Hypothalamus (tissue), 51 donors: ENCODE measurements around the gene YWHAB.
"Not testable (repeated sequence)": the region's sequence is repeated elsewhere in the genome, so short reads cannot be mapped to it uniquely, and the experiment has no call there.

ENCODE experiments used
- DNase-seq, 51 donors: peaks; one replicate each; lab custom pipeline; 2025; lab: John Stamatoyannopoulos, UW

The YWHAB gene

GRCh38 chr20:44885392-44886265, at the start of gene YWHAB:
Gene YWHAB (plus strand): TSS chr20:44885705. CDS start chr20:44901534, 15,829 bp downstream.
- DNase-seq = peak; percentile 71 to 98 (median 94)

GRCh38 chr20:44836601-44837120, 48.8 kb upstream of the YWHAB start:
- DNase-seq = no peak

- no peak for DNase-seq
Measured at GRCh38 chr20:44837946-44838345, 47.6 kb upstream of the YWHAB start.

DNA sequence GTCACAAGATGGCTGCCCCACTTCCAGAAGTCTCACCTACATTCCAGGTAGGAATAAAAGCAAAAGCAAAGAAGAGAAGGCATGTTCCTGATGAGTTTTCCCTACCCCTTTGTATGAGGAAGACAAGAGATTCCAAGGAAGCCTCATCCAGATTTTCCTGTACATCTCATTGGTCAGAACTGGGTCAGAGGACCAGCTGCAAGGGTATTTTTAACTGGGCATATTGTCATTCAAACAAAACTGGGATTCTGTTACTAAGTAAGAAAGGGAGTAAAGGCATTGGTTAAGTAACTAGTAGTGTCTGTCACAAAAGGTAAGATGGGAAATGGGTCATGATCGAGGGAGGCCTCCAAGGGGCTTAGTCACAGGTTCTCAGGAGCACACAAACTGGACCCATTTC, 47.0 kb upstream of the YWHAB start:
- DNase-seq = no peak

DNA sequence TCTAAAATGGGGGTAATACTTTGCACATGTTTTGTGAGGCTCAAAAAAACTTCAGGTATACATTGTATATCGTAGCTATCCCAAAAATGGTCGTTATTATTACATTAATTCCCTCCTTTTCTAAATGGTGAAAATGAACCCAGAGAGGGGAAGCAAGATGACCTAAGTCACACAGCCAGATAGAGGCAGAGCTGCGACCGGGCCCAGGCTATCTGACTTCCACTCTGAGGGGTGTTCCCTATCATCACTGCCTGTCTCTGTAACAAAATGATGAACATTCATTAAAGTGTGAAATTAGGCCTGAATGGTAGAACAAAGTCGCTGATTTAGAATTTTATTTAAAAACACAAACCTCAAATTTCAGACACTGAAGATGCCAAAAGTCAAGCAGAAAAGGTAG, 46.0 kb upstream of the YWHAB start:
- DNase-seq = no peak

GRCh38 chr20:44840826-44841225, 44.7 kb upstream of the YWHAB start:
- DNase-seq = no peak

- DNase-seq = no peak
Measured at GRCh38 chr20:44841955-44842354, 43.5 kb upstream of the YWHAB start.

GRCh38 chr20:44843876-44844275, 41.6 kb upstream of the YWHAB start:
- DNase-seq = no peak

GRCh38 chr20:44848254-44849015, 37.1 kb upstream of the YWHAB start:
- no peak for DNase-seq

- no peak for DNase-seq
Measured at GRCh38 chr20:44849703-44850102, 35.8 kb upstream of the YWHAB start.

- no peak for DNase-seq
Measured at GRCh38 chr20:44850272-44850671, 35.2 kb upstream of the YWHAB start.

DNA sequence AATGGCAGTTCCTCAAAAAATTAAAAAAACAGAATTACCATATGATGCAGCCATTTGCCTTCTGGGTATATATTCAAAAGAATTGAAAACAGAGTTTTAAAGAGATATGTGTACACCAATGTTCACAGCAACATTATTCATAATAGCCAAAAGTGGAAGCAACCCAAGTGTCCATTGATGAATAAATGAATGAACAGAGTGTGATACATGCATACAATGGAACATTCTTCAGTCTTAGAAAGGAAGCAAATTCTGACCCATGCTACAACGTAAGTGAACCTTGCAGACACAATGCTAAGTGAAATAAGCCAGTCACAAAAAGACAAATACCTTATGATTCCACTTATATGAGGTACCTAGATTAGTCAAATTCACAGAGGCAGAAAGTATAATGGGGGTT, 34.7 kb upstream of the YWHAB start:
- no peak for DNase-seq

DNA sequence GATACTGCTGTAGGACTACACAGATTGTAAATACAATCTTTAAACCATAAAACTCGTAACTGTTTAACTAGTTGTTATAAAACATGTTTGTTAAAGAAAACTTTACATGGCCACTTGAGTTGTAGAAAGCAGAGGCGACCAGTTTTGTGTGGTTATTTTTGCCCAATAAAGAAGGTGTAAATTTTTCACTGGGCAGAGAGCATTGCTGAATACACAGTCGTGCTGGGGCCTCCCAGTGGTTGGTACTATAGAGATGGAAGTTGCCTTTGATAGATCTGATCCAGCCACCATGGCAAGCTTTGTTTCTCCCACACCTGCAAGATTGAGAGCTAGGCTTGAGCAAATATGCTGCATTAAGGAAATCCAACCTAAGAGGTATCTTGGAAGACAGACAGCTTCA, 34.0 kb upstream of the YWHAB start:
- DNase-seq = no peak

GRCh38 chr20:44856442-44856841, 29.1 kb upstream of the YWHAB start:
- DNase-seq = no peak

- no peak for DNase-seq
Measured at GRCh38 chr20:44856856-44857448, 28.6 kb upstream of the YWHAB start.

DNA sequence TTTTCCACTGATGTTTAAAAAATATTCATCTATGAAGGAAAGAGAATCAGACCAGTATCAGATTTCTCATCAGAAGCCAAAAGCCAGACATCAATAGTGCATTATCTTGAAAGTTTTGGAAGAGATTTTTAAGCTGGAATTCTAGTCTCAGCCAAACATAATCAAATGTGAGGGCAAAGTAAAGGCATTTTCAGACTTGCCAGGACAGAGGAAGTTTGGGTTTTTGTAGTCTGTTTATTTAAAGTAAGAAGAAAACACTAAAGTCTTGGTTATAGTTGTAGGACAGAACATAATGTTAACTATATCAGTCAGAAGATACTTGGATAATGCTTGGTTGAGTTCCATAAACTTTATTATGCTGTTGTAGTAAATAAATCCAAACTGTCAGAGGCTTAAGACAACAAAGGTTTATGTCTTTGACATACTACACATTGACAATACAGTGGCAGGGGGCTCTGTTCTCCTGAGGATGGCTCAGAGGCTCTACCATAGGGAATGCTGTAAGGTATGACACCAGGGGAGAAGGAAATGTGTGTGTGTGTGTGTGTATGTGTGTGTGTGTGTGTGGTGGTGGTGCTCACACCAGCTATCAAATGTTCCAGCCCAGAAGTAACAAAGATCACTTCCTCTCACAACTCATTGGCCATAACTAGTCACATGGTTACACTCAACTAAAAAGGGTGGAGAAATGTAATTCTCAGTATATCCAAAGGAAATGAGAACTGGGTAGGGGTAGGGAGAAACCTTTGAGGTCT, 26.7 kb upstream of the YWHAB start:
- no peak for DNase-seq

- peak in 7 of 51 donors; percentile 1 to 36 (median 11) for DNase-seq
Measured at GRCh38 chr20:44861531-44862006, 23.9 kb upstream of the YWHAB start.

DNA sequence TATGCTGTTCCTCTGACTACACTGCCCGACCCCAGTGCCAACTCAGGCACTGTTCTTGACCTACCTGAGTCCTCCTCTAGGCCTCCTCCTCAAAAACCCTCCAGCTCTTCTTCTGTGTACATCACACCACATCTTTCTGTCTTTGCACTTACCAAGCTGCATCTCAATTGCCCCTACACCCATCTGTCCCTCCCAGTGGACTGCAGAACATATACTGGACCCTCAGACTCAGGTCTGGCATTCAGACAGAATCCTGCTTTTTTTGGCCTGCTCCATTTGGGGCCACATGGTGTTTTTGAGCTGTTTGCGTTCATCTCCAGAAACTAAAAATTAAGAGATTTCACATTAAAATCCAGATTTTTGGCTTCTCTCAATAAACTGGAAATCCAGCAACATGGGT, 23.2 kb upstream of the YWHAB start:
- no peak for DNase-seq

DNA sequence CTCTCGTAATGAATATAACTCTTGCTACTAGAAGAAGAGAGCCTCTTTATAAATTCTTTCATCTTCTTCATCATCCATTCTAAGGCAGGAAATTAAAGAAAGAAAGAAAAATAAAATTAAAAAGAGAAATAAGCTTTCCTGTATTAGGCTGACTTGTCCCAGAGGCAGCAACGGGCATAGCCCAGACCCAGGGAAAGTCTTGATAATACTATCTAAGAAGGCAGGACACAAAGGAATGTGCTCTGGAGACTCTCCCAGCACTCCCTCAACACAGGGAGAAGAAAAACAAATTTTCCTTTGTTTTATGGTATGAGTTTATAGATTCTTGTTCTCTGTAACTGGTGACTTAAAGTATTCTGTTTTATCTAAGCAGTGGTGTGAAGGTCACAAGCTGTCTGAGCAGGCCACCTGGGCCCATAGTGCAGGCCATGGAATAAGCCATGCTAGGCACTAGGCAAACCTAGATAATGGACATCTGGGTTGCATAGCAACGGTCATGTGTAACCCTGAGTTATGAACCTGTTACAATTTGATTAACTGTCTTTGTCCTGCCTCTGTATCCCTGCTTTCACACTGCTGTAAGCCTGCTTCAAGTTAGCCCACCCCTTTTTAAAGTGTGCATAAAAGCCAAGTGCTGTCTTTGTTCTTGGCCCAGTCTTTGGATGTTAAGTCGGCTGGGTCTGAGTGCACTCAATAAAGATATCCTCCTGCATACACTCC, 22.0 kb upstream of the YWHAB start:
- not testable (repeated sequence) for DNase-seq

GRCh38 chr20:44864493-44864892, 21.0 kb upstream of the YWHAB start:
- not testable (repeated sequence) for DNase-seq
